ENCODE results near the gene ALG2.
A peak's percentile ranks its signal among the peaks of the same experiment; 100 is the strongest.
"Not testable (repeated sequence)": the region's sequence is repeated elsewhere in the genome, so short reads cannot be mapped to it uniquely, and the experiment has no call there.

Gene ALG2

DNA sequence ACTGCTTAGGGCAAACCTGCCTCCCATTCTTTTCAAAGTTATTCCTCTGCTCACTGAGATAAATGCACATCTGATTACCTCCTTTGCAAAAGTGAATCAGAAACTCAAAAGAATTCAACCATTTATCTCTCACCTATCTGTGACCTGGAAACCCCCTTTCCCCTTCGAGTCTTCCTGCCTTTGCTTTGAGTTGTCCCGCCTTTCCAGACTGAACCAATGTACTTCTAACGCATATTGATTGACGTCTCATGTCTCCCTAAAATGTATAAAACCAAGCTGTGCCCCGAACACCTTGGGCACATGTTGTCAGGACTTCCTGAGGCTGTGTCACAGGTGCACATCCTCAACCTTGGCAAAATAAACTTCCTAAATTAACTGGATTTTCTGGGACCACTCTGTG is 25.3 kb downstream of the ALG2 start:
- H3K27me3 Mint-ChIP-seq; ATAC-seq (replicated peaks); DNase-seq; H3K36me3 Mint-ChIP-seq; H3K4me3 Mint-ChIP-seq; H3K27ac Mint-ChIP-seq; H3K9me3 Mint-ChIP-seq: not testable (repeated sequence)
- peaks cover 8 to 12% of the 10 kb centered on the region in 2 donors for H3K4me1 Mint-ChIP-seq

DNA sequence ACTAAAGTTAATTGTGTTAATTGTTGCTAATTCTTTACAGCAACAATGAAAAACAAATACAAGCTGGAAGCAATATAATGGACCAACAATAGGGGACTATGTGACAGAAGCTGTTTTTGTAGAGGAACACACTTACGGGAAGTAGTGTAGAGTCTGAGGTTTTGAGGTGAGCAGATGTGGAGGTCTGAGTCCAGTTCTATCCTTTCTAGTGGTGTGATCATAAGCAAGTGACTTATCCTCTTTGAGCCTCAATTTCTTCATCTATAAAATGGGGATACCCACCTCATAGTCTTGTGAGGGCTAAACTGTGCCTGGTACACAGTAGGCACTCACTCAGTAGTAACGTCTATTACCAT is 28.3 kb downstream of the ALG2 start:
- Mint-ChIP-seq H3K4me3 (no peak overlapping the region), H3K27me3 (no peaks in the 10 kb centered on the region), H3K9me3 (peaks cover 0 to 2% of the 10 kb centered on the region in 2 donors), H3K27ac (no peak overlapping the region), H3K36me3 (peaks cover 5 to 9% of the 10 kb centered on the region in 2 donors), H3K4me1 (peaks cover 19 to 30% of the 10 kb centered on the region in 2 donors)
- DNase-seq (no peak), ATAC-seq (replicated peaks) (no peak)

DNA sequence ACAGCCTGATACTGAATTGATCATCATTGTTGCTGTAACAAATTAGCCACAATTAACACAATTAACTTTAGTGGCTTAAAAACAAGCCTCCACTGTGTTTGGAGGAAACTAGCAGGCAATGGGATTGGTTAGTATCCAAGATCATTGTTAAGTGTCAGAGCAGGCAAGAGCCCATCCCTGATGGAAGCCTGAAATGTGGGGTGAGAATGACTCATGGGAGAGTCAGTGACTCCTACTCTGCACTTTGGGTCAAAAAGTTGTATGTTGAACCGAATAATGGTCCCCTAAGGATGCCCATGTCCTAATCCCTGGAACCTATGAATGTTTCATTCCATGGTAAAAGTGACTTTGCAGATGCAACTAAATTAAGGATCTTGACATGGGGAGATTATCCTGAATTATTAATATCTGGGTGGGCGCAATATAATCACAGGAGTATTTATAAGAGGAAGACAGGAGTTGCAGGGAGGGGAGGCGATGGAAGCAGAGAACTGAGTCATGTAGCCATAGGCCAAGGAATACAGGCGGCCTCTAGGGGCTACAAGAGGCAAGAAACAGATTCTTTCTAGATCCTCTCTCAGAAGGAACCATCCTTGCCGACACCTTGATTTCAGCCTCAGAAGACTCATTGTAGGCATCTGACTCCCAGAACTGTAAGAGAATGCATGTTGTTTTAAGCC is 28.8 kb downstream of the ALG2 start:
- no peaks in the 10 kb centered on the region for H3K27me3 Mint-ChIP-seq
- peaks cover 5 to 11% of the 10 kb centered on the region in 2 donors for H3K36me3 Mint-ChIP-seq
- no peak overlapping the region for H3K27ac Mint-ChIP-seq
- DNase-seq, result no peak
- no peak overlapping the region for H3K4me3 Mint-ChIP-seq
- peaks cover 24 to 36% of the 10 kb centered on the region in 2 donors for H3K4me1 Mint-ChIP-seq
- H3K9me3 Mint-ChIP-seq, result peaks cover 0 to 2% of the 10 kb centered on the region in 2 donors
- no peak for ATAC-seq (replicated peaks)

DNA sequence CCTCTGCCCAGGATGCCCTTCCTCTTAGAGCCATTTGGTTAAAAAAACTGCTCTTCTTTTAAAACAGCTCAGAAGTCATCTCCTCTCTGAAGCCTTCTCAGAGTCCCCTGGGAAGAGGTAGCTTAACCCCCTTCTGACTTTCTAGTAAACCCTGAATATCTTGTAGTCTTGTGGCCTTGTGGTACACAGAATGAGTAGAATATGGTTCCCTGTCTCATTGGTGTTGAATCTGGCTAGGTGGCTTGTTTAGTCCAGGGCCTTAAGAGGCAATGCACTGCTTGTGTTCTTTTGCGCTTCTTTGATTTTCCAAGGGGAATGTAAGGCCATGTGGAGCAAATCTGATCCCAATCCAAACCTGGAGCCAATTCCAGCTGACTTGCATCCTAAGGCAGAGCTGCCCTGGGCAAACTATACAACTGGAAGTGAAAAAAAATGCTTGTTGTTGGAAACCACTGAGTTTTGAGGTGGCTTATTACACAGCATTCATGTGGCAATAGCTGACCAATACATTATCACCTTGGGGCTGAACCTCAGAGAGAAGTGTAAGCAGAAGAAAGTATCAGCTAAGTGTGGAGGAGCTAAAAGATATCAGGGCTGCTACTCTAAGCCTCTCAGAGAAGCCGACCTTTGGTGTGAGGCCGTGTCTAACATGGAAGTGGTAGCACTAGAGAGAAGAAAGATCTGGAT is 31.0 kb downstream of the ALG2 start:
- Mint-ChIP-seq H3K9me3 (peaks cover 0 to 2% of the 10 kb centered on the region in 2 donors), H3K36me3 (peaks cover 4% of the 10 kb centered on the region in 2 donors), H3K27me3 (no peaks in the 10 kb centered on the region), H3K4me3 (no peak overlapping the region), H3K27ac (peak overlapping the region; percentile 81), H3K4me1 (peaks cover 30 to 52% of the 10 kb centered on the region in 2 donors)
- ATAC-seq (replicated peaks) (peak; percentile 56 to 57), DNase-seq (no peak)

DNA sequence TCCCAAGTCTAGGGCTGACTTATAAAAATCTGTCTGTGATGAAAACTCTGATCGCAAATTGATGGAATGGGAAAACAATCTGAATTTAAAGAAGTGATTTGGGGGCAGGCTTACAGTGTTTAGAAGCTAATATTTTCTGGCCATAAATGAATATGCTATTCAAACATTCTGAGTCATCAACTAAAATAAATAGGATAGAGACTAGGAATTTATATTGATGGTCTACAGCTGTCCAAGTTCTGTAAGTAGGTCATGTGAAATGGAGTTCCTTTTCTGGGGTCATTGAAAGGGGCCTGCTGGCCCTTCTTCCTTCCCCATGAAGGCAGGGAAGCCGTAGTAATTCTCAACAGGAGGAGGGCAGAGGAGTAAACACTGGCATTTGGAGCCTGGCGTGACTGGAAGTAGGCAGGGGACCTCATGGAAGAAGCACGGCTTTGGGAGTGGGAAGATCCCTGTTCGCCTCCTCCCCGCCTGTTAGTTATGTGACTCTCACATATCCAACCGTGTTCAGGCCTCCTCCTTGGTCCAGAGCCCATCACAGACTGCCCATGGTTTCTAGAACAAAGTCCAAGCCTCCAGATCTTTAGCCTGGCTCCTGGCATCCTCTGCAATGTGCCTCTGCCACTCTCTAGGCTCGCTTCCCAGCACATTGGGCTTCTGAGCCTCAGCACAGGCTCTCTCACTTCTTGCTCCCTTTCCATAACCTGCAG is 31.7 kb downstream of the ALG2 start:
- Mint-ChIP-seq H3K27me3 (no peaks in the 10 kb centered on the region), H3K9me3 (peaks cover 0 to 2% of the 10 kb centered on the region in 2 donors), H3K27ac (peak overlapping the region; percentile 81), H3K36me3 (peaks cover 3% of the 10 kb centered on the region in 2 donors), H3K4me1 (peaks cover 36 to 59% of the 10 kb centered on the region in 2 donors), H3K4me3 (no peak overlapping the region)
- ATAC-seq (replicated peaks) (no peak), DNase-seq (no peak)

DNA sequence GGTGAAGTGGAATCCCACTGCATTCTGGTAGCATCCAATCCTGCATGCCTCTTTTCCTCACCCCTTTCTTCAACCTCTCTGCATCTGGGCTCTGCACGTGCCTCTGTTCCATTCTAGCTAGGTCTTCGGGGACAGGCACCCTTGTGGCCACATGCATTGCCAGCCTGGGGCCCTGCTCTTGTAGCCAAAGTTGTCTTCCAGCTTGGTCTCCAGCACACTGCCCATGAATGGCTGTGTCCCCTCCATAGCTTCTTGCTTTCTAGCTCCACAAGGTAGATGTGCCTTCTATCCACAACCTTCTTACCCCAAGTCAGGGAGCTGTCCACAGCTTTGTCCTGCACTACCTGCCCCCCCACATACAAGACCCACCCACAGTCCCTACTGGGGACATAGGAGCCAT is 32.6 kb downstream of the ALG2 start:
- peaks cover 3% of the 10 kb centered on the region in 2 donors for H3K36me3 Mint-ChIP-seq
- ATAC-seq (replicated peaks) (no peak), DNase-seq (no peak)
- H3K4me3 Mint-ChIP-seq, result no peak overlapping the region
- peaks cover 0 to 2% of the 10 kb centered on the region in 2 donors for H3K9me3 Mint-ChIP-seq
- no peak overlapping the region for H3K27ac Mint-ChIP-seq
- peaks cover 44 to 68% of the 10 kb centered on the region in 2 donors for H3K4me1 Mint-ChIP-seq
- no peaks in the 10 kb centered on the region for H3K27me3 Mint-ChIP-seq

DNA sequence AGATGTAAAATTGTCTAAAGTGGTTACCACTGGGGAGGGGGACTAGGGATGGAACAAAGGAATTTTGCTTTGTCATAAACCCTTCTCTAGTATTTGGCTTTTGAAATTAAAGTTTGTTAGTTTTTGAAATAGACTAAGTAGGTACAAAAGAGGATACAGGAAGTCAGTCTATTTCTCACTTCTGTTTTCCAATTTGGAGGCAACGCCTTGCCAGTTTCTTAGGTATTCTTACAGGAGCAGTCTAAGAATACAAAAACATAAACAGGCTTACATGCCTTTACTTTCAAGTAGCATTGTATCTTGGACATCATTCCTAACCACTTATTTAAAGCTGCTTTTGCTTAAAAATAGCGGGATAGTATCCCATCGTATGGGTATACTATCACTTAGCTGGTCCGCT is 34.4 kb downstream of the ALG2 start:
- H3K9me3 Mint-ChIP-seq, result peaks cover 0 to 2% of the 10 kb centered on the region in 2 donors
- H3K27ac Mint-ChIP-seq, result peak overlapping the region; percentile 62
- ATAC-seq (replicated peaks) (peak; percentile 30 to 39), DNase-seq (no peak)
- no peaks in the 10 kb centered on the region for H3K27me3 Mint-ChIP-seq
- peaks cover 59 to 86% of the 10 kb centered on the region in 2 donors for H3K4me1 Mint-ChIP-seq
- peaks cover 3% of the 10 kb centered on the region in 2 donors for H3K36me3 Mint-ChIP-seq
- H3K4me3 Mint-ChIP-seq, result peak overlapping the region in 1 of 2 donors; percentile 16

DNA sequence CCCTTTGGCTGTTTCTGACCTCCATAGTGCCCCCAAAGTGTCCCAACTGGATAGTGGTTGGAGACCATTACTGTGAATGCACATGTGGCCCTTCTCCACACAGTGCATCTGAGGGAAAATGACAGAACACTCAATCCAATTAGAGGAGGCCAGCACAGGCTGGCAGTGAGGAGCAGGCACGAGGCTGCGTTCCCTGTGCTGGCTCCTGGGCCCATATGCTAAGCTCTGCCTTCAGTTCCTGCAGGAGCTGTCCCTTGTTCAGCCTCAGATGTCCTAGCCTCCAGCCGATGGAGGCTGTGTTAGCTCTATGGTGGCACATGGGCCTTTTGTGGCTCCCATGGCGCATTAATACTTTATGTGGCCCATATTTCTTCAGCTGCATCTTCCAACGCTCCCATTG is 35.8 kb downstream of the ALG2 start:
- ATAC-seq (replicated peaks) (no peak), DNase-seq (no peak)
- H3K27me3 Mint-ChIP-seq, result no peaks in the 10 kb centered on the region
- peaks cover 0 to under 1% of the 10 kb centered on the region in 2 donors for H3K9me3 Mint-ChIP-seq
- peak overlapping the region; percentile 100 for H3K27ac Mint-ChIP-seq
- no peak overlapping the region for H3K4me3 Mint-ChIP-seq
- H3K4me1 Mint-ChIP-seq, result peaks cover 68 to 97% of the 10 kb centered on the region in 2 donors
- H3K36me3 Mint-ChIP-seq, result peaks cover 3 to 10% of the 10 kb centered on the region in 2 donors

DNA sequence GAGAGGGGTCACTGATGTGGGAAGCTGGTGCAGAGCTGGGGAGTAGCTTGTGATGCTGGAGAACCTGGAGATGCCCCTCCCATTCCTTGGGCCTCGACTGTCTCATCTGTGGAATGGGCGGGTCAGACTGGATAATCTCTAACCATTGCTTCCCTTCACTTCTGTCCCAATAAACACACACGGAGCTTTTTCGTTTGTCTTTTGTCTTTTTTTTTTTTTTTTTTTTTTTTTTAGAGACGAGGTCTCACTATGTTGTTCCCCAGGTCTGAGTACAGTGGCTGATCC is 36.5 kb downstream of the ALG2 start:
- peaks cover 70 to 97% of the 10 kb centered on the region in 2 donors for H3K4me1 Mint-ChIP-seq
- H3K27me3 Mint-ChIP-seq, result no peaks in the 10 kb centered on the region
- peaks cover 8 to 16% of the 10 kb centered on the region in 2 donors for H3K36me3 Mint-ChIP-seq
- ATAC-seq (replicated peaks) (no peak), DNase-seq (no peak)
- H3K27ac Mint-ChIP-seq, result peak overlapping the region; percentile 100
- peak overlapping the region; percentile 59 to 67 for H3K4me3 Mint-ChIP-seq
- H3K9me3 Mint-ChIP-seq, result no peaks in the 10 kb centered on the region

DNA sequence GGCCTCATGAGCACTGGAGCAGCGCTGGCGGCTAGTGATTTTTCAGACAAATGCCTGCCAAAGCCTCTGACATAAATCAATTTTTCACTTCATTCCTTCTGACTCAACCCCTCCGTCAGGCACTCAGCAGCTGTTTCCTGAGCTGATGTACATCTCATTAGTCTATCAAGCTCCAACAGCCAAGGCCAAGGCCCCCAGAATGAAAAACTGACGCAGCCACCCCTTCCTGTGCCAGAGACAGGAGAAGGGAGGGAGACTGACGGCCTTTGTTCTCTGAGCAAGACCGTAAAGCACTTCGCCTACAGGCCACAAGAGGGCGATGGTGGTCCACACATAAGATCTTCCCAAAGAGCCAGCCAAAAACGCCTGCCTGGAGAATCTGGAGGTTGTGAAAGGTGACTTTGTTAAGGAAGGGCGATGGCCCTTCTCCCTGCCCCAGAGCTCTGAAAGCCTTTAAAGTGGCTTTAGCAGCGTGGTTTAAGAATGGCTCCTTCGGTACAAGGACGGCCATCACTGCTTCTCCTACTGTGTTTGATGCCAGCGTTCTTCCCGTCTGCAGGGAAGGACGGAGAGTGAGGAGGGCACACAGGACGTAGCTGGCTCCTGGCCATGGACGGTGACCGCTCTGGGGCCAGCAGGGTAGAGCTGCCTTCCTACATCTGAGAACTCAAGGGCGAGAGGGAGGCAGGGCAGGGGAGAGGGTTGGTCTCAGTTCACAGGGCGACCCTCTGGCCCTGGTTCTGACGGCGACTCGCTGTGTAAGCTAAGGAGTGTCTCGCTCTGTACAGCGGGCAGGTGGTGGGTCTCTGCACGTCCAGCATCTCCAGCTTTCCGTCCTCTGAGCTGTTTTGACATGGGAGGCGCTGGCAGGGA is 37.0 kb downstream of the ALG2 start:
- no peaks in the 10 kb centered on the region for H3K27me3 Mint-ChIP-seq
- H3K4me3 Mint-ChIP-seq, result peak overlapping the region; percentile 59 to 67
- peak; percentile 90 for DNase-seq
- H3K36me3 Mint-ChIP-seq, result peaks cover 8 to 19% of the 10 kb centered on the region in 2 donors
- H3K9me3 Mint-ChIP-seq, result no peaks in the 10 kb centered on the region
- H3K27ac Mint-ChIP-seq, result peak overlapping the region; percentile 100
- peak; percentile 82 to 84 for ATAC-seq (replicated peaks)
- H3K4me1 Mint-ChIP-seq, result peaks cover 74 to 99% of the 10 kb centered on the region in 2 donors

DNA sequence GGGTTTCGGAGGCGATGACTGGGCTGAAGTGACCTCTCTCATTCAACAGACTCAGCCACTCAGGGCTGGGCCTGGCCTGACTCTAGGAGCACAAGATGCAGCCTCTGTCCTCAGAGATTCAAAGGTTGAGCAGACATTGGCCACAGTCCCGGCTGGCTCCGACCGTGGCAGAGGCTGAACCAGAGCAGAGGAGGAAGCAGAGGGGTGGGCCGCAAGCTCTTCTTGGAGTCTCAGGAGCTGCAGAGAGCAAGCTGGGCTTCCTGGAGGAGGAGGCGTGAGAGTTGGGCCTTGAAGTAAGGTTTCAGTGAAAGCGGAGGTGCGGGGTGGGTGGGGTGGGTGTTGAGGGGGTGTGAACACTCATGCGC is 37.6 kb downstream of the ALG2 start:
- H3K27me3 Mint-ChIP-seq, result no peaks in the 10 kb centered on the region
- ATAC-seq (replicated peaks), result no peak
- peak overlapping the region; percentile 54 to 62 for H3K4me3 Mint-ChIP-seq
- DNase-seq, result no peak
- peak overlapping the region; percentile 100 for H3K27ac Mint-ChIP-seq
- H3K4me1 Mint-ChIP-seq, result peaks cover 74 to 99% of the 10 kb centered on the region in 2 donors
- H3K9me3 Mint-ChIP-seq, result no peaks in the 10 kb centered on the region
- H3K36me3 Mint-ChIP-seq, result peaks cover 8 to 24% of the 10 kb centered on the region in 2 donors

DNA sequence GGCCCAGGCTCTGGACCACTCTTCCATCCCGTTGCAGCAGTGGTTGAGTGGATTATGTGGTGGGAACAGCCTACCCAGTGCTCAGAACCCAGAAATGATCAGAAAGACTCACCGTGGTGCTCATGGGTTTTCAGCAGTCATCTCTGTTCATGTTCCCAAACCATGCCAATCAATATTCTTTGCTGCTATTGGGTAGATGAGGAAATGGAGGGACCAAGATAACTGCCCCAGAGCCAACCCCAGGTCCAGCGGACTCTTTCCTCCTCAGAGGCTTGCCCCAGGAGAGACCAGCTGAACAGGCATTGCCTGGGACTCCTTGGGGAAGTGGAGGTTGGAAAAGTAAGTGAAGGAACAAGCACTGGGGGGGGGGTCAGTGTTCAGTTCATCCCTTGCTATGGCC is 38.1 kb downstream of the ALG2 start:
- Mint-ChIP-seq H3K27ac (peak overlapping the region; percentile 100), H3K9me3 (no peaks in the 10 kb centered on the region)

DNA sequence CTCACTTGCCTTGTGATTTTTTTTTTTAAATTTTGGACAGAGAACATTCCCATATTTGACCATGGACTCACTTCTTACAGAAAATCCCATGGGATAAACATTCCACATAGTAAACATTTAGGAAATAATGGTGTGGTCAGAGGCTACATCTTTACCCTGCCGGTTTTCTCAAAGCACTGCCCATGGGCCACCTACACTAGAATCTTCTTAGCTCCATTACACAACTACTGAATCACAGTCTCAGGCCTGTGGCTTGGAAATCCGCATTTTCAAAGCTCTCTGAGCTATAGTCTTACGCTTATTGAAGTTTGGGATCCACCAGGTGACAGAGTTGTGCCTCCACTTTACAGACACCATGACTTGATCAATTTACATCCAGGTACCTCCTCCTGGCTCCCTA is 39.4 kb downstream of the ALG2 start:
- H3K9me3 Mint-ChIP-seq, result no peaks in the 10 kb centered on the region
- peaks cover 76 to 98% of the 10 kb centered on the region in 2 donors for H3K4me1 Mint-ChIP-seq
- DNase-seq, result no peak
- H3K4me3 Mint-ChIP-seq, result no peak overlapping the region
- no peak for ATAC-seq (replicated peaks)
- no peaks in the 10 kb centered on the region for H3K27me3 Mint-ChIP-seq
- peaks cover 8 to 21% of the 10 kb centered on the region in 2 donors for H3K36me3 Mint-ChIP-seq
- peak overlapping the region; percentile 100 for H3K27ac Mint-ChIP-seq

More for the DNA sequence above, 38.1 kb downstream of the ALG2 start:
- Mint-ChIP-seq H3K27me3 (no peaks in the 10 kb centered on the region), H3K4me1 (peaks cover 76 to 99% of the 10 kb centered on the region in 2 donors), H3K4me3 (peak overlapping the region; percentile 54 to 62), H3K36me3 (peaks cover 8 to 24% of the 10 kb centered on the region in 2 donors)
- DNase-seq (no peak), ATAC-seq (replicated peaks) (no peak)

DNA sequence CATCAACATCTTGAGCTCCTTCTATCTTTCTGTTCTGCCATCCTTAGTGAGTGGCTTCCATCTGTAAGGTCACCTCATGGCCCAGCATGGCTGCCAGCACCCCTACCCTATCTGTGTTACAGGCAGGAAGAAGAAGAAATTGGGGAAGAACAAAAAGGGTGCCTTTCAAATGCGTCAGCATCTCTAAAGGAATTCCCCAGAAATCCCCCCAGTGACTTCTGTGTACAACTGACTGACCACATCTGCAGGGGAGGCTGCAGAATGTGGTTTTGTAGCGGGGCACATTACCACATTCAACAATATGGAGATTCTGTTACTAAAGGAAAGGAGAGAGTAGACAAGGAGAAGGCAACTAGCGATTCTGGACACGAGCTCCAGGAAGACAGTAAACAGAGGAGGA is 40.1 kb downstream of the ALG2 start:
- H3K4me3 Mint-ChIP-seq, result peak overlapping the region; percentile 52 to 58
- peak overlapping the region; percentile 100 for H3K27ac Mint-ChIP-seq
- DNase-seq (peak; percentile 89), ATAC-seq (replicated peaks) (peak; percentile 53 to 66)
- H3K9me3 Mint-ChIP-seq, result no peaks in the 10 kb centered on the region
- no peaks in the 10 kb centered on the region for H3K27me3 Mint-ChIP-seq
- peaks cover 8 to 21% of the 10 kb centered on the region in 2 donors for H3K36me3 Mint-ChIP-seq
- peaks cover 76 to 97% of the 10 kb centered on the region in 2 donors for H3K4me1 Mint-ChIP-seq

Data from stimulated activated naive B cell treated with anti-CD40 and anti-IgM and Interleukin-4, amounts not matched to agents 10 μg/mL and 1 μg/mL and 100 μg/mL, for 72 hours (primary cell).